PFSK-1 (cell line): ENCODE results near the gene LIPK.

Experiments
- POLR2AphosphoS5 ChIP-seq: IDR thresholded peaks from 2 replicates; pipeline ENCODE4 v1.6.1; 2012; ENCODE audit warnings: low read depth, mild to moderate bottlenecking, control low read depth, low read length, moderate library complexity
- TAF1 ChIP-seq: IDR thresholded peaks from 2 replicates; pipeline ENCODE4 v1.6.1; 2012; ENCODE audit warnings: low read length, control low read depth, borderline replicate concordance; ENCODE audit not compliant: insufficient read depth
- TF ChIP-seq, protein P1 (sequence below), 2 experiments: IDR thresholded peaks; 2 replicates each; pipeline versions ENCODE4 v1.6.1 to v1.8.0; 2011 to 2012; ENCODE audit warnings: low read depth in 2 of 2, low read length in 2 of 2, control low read depth in 1 of 2, inconsistent platforms in 1 of 2, mild to moderate bottlenecking in 1 of 2, moderate library complexity in 1 of 2; ENCODE audit not compliant: insufficient read depth in 1 of 2

DNA sequence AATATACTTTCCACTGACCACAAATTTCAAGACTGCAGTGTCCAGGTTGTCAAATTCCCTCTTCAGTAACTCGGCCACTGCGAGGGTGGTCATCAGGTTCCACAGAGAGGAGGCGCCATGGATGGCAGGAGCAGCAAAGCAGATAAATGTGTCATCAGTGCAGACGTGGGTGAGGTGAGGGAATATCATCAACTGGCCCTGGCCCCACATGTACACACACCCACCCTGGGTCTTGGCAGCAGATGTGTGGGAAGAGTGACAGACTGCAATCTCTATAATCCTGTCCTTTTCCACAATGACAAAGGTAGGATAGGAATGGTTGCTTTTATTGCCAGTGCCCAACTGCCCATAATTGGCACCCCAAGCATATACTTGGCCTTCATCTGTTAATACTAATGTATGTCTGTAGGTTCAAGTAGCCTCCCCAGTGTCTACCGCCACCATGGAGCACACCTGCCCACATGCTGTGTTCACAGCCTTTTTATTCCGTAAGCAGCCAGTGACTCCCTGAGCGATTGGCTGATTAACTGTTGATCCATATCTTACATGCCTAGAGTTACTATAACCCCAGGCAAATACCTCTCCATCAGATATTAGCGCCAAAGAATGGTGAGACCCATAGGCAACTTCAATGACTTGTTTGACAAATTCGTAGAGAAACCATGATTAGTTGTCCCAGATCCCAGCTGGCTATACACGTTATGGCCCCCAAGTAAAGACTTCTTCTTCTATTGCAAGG, 80.2 kb downstream of the LIPK start:
- TF ChIP-seq, protein P1, sequence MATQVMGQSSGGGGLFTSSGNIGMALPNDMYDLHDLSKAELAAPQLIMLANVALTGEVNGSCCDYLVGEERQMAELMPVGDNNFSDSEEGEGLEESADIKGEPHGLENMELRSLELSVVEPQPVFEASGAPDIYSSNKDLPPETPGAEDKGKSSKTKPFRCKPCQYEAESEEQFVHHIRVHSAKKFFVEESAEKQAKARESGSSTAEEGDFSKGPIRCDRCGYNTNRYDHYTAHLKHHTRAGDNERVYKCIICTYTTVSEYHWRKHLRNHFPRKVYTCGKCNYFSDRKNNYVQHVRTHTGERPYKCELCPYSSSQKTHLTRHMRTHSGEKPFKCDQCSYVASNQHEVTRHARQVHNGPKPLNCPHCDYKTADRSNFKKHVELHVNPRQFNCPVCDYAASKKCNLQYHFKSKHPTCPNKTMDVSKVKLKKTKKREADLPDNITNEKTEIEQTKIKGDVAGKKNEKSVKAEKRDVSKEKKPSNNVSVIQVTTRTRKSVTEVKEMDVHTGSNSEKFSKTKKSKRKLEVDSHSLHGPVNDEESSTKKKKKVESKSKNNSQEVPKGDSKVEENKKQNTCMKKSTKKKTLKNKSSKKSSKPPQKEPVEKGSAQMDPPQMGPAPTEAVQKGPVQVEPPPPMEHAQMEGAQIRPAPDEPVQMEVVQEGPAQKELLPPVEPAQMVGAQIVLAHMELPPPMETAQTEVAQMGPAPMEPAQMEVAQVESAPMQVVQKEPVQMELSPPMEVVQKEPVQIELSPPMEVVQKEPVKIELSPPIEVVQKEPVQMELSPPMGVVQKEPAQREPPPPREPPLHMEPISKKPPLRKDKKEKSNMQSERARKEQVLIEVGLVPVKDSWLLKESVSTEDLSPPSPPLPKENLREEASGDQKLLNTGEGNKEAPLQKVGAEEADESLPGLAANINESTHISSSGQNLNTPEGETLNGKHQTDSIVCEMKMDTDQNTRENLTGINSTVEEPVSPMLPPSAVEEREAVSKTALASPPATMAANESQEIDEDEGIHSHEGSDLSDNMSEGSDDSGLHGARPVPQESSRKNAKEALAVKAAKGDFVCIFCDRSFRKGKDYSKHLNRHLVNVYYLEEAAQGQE (IDR thresholded peaks at IDR 0.05; ENCODE audit: insufficient read depth in 1 of 2, low read depth in 2 of 2, low read length in 2 of 2), result no peak
- no peak for TF ChIP-seq POLR2AphosphoS5
- no peak for TF ChIP-seq TAF1
